ENCODE results near the gene UNC13A.

UNC13A gene

GRCh38 chr19:17641846-17642245, 46.3 kb downstream of the UNC13A start:
- H3K4me3 ChIP-seq (ENCODE audit: low read length): no peak overlapping the region
- DNase-seq (ENCODE audit: low read depth, low spot score): no peak

- no peak overlapping the region for H3K4me3 ChIP-seq (ENCODE audit: low read length)
- no peak for DNase-seq (ENCODE audit: low read depth, low spot score)
Measured at GRCh38 chr19:17641181-17641580, 47.0 kb downstream of the UNC13A start.

- DNase-seq (ENCODE audit: low read depth, low spot score): no peak
- H3K4me3 ChIP-seq (ENCODE audit: low read length): no peak overlapping the region
Measured at GRCh38 chr19:17633700-17634099, 54.5 kb downstream of the UNC13A start.

GRCh38 chr19:17632577-17632976, 55.6 kb downstream of the UNC13A start:
- H3K4me3 ChIP-seq (ENCODE audit: low read length): no peak overlapping the region
- no peak for DNase-seq (ENCODE audit: low read depth, low spot score)

- no peak for DNase-seq (ENCODE audit: low read depth, low spot score)
- no peak overlapping the region for H3K4me3 ChIP-seq (ENCODE audit: low read length)
Measured at GRCh38 chr19:17629760-17630159, 58.4 kb downstream of the UNC13A start.

GRCh38 chr19:17627921-17628320, 60.2 kb downstream of the UNC13A start:
- DNase-seq (ENCODE audit: low read depth, low spot score): no peak
- no peak overlapping the region for H3K4me3 ChIP-seq (ENCODE audit: low read length)

GRCh38 chr19:17627161-17627560, 61.0 kb downstream of the UNC13A start:
- no peak for DNase-seq (ENCODE audit: low read depth, low spot score)
- H3K4me3 ChIP-seq (ENCODE audit: low read length): no peak overlapping the region

- no peak overlapping the region for H3K4me3 ChIP-seq (ENCODE audit: low read length)
- no peak for DNase-seq (ENCODE audit: low read depth, low spot score)
Measured at GRCh38 chr19:17626456-17627015, 61.6 kb downstream of the UNC13A start.

- no peak for DNase-seq (ENCODE audit: low read depth, low spot score)
- no peak overlapping the region for H3K4me3 ChIP-seq (ENCODE audit: low read length)
Measured at GRCh38 chr19:17625980-17626379, 62.2 kb downstream of the UNC13A start.

- no peak for DNase-seq (ENCODE audit: low read depth, low spot score)
- H3K4me3 ChIP-seq (ENCODE audit: low read length): no peak overlapping the region
Measured at GRCh38 chr19:17625043-17625442, 63.1 kb downstream of the UNC13A start.

GRCh38 chr19:17624314-17624991, 63.7 kb downstream of the UNC13A start:
- no peak overlapping the region for H3K4me3 ChIP-seq (ENCODE audit: low read length)
- DNase-seq (ENCODE audit: low read depth, low spot score): no peak

- H3K4me3 ChIP-seq (ENCODE audit: low read length): no peak overlapping the region
- DNase-seq (ENCODE audit: low read depth, low spot score): no peak
Measured at GRCh38 chr19:17623224-17623935, 64.8 kb downstream of the UNC13A start.

GRCh38 chr19:17620696-17621095, 67.5 kb downstream of the UNC13A start:
- H3K4me3 ChIP-seq (ENCODE audit: low read length): no peak overlapping the region
- DNase-seq (ENCODE audit: low read depth, low spot score): no peak

- H3K4me3 ChIP-seq (ENCODE audit: low read length): no peak overlapping the region
- DNase-seq (ENCODE audit: low read depth, low spot score): no peak
Measured at GRCh38 chr19:17618936-17619335, 69.2 kb downstream of the UNC13A start.

- no peak for DNase-seq (ENCODE audit: low read depth, low spot score)
- H3K4me3 ChIP-seq (ENCODE audit: low read length): no peak overlapping the region
Measured at GRCh38 chr19:17618281-17618903, 69.8 kb downstream of the UNC13A start.

- DNase-seq (ENCODE audit: low read depth, low spot score): no peak
- no peak overlapping the region for H3K4me3 ChIP-seq (ENCODE audit: low read length)
Measured at GRCh38 chr19:17617807-17618192, 70.4 kb downstream of the UNC13A start.

- no peak overlapping the region; the same call in 1 of the 2 replicates for H3K4me3 ChIP-seq (ENCODE audit: low read length)
- DNase-seq (ENCODE audit: low read depth, low spot score): no peak
Measured at GRCh38 chr19:17616961-17617806, 71.0 kb downstream of the UNC13A start.

GRCh38 chr19:17616686-17616960, 71.5 kb downstream of the UNC13A start:
- no peak overlapping the region; the same call in 1 of the 2 replicates for H3K4me3 ChIP-seq (ENCODE audit: low read length)
- no peak for DNase-seq (ENCODE audit: low read depth, low spot score)

GRCh38 chr19:17615889-17616685, 72.1 kb downstream of the UNC13A start:
- H3K4me3 ChIP-seq (ENCODE audit: low read length): no peak overlapping the region
- no peak for DNase-seq (ENCODE audit: low read depth, low spot score)

All from Jurkat, Clone E6-1 (cell line).